Fibroblast of upper back skin (primary cell): ENCODE results near the gene MARK2.
A peak's percentile ranks its signal among the peaks of the same experiment; 100 is the strongest.

ENCODE experiments used
- DNase-seq: peaks from one replicate; pipeline ENCODE4 v3.0.0-alpha.2; 2013

MARK2 gene

DNA sequence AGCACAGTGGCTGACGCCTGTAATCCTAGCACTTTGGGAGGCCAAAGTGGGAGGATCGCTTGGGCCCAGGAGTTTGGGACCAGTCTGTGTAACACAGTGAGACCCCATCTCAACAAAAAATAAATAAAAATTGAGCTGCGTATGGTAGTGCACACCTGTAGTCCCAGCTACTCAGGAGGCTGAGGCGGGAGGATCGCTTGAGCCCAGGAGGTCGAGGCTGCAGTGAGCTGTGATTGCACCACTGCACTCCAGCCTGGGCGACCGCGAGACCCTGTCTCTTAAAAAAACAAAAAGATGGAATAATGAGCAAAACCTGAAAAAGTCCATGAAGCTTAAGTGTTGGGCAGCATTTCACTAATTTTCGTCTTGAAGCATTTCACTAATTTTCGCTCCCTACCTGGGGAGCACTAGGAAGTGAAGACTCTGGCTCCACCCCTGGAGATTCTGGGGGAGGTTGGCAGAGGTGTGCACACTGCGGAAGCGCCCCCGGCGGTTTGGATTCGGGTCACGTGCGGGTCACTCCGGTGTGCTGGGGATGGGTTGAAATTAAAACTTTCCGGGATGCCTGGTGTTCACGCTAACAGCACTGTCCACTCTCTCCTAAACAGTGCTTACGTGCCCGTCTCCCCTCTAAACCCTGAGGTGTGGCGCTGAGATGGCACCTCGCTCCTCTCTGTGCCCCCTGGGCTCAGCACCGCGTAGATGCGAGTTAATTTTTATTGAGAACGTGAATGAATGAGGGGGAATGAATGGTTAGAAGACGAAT is 99.0 kb downstream of the MARK2 start:
- no peak for DNase-seq

DNA sequence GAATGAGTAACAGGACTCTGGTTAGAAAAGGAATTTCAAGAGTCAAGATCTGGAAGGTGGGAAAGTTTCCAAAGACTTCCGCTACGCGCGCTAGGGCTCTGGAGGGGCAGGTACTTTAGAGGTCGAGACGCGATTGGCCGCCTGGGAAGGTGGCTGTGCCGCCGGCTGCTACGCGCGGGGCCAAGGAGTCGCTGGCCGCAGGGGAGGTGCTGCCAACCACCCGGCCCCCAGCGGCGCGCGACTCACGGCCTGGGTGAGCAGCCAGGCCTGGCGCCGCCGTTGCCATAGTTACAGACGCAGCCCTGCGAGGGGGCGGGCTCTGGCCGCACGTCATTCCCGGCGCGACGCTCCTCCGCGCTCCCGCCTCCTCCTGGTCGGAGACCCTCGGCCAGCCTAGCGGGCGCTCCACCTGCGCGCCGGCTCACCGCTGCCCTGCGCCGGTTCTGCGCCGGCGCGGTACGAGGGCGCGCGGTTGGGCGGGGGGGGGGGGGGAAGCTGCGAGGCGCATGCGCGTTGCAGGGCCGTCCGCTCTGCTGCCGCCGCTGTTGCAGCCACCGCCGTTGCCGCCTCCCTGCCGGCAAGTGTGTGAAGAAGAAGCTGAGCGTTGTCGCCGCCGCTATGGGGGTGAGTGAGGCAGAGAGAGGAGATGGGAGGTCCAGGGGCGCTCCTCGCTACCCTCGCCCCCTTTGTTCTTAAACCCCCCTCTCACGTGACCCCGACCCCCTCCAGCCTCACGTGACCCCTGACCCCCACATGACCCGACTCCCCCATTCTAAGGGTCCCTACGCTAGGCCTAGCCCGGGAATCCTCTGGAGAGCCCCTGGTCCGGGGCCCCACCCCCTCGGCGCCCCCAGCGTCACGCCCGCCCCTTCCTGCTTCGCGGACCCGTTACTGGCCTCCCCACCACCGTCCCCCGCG is 99.8 kb downstream of the MARK2 start, which contains the start of gene NAA40:
Gene NAA40 (plus strand): TSS at position 524 of the 918 bp plus-strand sequence. CDS start 95 bp downstream, at position 619.
- peak; percentile 93 for DNase-seq

DNA sequence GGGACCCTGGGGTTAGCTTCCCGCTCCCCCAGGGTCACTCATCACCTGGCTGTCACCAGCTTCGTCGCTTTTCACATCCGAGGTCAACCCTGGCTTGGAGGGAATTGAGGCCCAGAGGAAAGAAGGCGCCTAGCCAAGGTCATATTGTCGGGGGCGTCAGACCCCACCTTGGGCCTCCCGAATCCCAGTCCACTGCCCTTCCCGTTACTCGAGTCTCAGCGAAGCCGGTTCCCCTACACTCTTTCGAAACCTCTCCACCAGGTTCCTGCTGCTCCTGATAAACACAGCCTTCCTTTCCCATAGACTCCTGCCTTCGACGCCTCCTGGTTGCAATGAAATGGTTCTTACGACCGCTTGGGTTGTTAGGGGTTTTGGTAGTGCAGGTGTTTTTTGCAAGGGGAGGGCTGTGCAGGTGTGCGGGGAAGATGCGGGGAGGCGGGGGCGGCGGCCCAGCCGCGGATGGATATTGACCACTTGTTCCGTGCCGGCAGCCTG is 100.5 kb downstream of the MARK2 start:
- no peak for DNase-seq

DNA sequence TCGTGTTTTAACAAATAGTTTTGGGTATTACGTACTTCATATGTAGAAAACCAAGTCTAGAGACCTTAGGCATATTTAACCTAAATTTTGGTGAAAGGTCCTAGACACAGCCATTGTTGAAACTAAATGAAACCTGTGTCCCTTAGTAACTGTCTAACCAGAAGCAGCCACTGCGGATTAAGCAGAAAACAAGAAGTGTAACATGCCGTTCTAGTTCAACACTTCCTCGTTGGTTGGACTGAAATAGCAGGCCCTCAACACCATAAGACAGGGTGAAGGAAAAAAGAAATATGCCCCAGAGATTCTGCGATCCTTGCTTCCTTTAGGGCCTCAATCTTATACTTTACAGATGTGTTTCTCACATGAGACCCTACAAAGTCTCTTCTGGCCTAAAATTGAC is 101.9 kb downstream of the MARK2 start:
- no peak for DNase-seq

DNA sequence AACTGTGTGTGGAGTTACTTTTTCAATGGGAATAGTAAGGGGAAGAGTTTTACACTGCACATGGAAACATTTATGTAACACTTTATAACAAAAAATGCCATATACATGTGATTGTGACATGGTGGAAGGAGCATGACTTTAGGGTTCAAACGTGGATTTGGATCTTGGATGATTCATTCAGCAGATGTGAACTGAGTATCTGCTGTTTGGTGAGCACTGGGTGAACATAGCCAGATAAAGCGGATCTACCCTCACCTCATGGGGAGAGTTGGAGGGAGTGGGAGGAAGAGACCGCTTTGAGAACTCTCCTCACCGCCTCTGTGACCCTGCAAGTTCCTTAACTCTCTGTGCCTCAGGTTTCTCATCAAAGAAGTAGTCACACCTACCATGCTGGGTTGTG is 103.0 kb downstream of the MARK2 start:
- no peak for DNase-seq

DNA sequence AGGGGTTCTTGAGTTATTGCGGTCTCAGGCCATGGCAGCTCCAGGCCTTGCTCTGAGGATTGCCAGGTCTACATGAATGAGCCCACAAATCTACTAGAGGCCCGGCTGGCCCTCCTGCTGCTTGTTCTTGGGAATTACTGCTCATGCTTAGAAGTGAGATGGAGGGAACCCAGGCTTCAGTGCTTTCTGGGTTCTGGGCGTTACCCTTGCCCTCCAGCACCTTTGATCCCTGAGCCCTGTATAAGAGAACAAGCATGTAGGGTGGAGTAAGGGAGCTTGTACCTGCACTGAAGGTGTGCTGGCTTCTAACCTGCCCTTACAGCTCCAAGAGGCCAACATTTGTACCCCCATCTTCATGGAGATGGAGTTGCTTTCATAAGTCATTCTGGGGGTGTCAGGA is 103.9 kb downstream of the MARK2 start:
- no peak for DNase-seq

DNA sequence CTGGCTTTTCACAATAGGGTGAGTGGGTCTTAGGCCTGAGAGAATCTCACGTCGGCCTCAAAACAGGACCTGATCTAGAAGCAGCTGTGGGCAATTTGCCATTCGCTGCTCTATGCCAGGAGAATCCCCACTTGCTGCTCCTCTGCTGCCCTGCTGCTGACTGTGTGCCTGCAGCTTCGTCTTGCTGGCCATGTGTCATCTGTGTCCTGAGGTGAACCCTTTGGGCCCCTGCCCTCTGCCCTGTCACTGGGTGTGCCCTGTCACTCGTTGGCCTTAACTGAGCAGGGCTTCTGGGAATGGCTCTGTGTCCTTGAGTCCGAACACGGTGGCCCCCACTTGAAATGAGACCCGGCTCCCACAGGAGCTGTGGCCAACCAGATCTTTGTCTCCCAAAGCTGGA is 106.1 kb downstream of the MARK2 start:
- DNase-seq, result no peak

DNA sequence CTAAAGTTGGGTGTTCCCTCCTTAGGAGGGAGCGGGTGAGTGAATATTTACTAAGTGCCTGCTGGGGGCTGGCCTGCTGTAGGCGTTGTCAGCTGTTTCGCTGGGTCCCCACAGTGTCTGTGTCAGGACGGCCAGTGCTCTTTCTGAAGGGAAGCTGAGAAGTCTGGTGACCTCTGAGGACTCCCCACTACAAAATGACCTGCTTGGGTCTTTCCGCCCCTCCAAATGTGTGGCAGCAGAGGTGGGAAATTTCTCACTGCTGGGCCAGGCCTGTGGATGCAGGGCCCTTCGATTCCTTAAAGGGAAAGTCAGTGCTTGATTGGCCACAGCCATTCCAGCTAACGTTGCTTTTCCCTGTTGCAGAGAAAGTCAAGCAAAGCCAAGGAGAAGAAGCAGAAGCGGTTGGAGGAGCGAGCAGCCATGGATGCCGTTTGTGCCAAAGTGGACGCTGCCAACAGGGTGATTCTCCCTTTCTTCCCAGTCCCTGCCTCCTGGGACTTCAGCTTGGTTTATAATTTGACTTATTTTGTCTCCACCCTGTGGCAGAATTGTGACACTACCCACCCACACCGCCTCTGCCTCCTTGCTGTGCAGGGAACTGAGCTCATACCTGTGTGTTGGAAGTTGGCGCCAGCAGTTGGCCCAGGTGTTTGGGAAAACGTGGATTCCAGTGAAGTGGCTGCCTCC is 106.7 kb downstream of the MARK2 start:
- peak; percentile 77 for DNase-seq

DNA sequence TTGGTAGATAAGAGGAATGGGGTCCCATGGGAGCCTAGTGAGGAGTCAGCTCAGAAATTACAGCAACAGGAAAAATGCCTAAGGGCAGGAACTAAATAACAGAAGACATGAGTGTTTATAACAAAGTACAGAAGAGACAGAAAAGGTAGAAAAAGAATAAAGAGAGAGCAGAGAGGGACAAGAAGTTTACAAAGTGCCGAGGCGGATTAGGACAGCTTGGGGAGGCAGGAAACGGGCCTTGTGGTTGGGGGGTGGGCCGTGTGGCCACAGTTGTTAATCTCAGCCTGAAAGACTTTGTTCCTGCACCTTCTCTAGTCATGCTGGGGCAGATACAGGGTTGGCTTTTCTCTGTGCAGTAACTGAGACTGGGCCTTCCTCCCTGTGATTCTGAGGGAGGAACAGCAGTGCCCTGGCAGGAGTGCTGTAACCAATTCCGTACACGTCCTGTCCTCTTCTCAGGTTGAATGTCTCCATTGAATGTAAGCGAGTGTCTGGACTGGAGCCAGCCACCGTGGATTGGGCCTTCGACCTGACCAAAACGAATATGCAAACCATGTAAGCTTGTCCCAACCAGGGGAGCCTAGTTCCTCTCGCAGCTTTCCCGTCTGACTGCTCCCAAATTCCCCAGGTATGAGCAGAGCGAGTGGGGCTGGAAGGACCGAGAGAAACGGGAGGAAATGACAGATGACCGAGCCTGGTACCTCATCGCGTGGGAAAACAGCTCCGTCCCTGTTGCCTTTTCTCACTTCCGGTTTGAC is 113.0 kb downstream of the MARK2 start:
- DNase-seq, result no peak

DNA sequence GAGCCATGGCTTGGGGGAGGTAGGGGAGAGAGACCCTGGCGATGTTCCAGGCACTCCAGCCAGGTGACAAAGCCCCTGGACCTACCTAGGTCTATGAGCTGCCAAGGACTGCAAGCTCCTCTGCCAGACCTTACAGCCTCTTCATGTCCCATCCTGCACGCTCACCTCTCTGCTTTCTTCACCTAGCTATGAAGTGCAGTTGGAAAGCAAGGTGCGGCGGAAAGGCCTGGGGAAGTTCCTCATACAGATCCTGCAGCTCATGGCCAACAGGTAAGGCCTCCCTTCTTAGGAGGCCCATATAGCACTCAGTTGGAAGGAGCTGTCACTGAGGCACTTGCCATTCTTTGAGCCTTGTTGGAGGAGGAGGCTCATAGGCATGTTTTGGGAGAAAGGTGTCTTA is 113.7 kb downstream of the MARK2 start:
- DNase-seq, result no peak

DNA sequence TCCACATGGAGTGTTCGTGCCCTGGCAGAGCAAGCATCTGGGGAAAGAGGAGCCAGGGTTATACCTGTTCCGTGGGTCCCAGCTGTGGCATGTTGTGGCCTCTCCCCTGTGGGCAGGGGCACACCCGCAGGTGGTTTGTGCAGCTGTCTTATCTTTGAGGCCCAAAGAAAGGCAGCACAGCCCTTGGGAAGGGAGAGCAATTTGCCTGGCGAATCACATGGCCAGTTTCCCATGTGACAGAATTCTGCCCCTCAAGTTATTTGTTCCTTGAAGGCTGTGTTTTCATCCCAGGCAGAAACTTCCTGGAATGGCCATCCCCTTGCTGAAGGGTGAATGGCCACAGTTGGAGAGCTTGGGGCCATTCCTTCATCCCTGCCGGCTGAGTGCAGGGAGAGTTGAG is 119.1 kb downstream of the MARK2 start:
- DNase-seq, result no peak
